Stimulated activated naive CD4-positive, alpha-beta T cell treated with Interleukin-2 at 50 U/mL for 16 hours (primary cell): ENCODE data around the gene GRIA3.

Experiments used
- DNase-seq: peaks from one replicate; lab custom pipeline; 2025; lab: John Stamatoyannopoulos, UW

GRIA3 gene

GRCh38 chrX:123184219-123184865, at the start of gene GRIA3:
GRIA3 (plus strand) TSS chrX:123184278; CDS start chrX:123184536, 258 bp downstream.
- no peak for DNase-seq

- no peak for DNase-seq
Observed at GRCh38 chrX:123138473-123138872, 45.6 kb upstream of the GRIA3 start.

DNA sequence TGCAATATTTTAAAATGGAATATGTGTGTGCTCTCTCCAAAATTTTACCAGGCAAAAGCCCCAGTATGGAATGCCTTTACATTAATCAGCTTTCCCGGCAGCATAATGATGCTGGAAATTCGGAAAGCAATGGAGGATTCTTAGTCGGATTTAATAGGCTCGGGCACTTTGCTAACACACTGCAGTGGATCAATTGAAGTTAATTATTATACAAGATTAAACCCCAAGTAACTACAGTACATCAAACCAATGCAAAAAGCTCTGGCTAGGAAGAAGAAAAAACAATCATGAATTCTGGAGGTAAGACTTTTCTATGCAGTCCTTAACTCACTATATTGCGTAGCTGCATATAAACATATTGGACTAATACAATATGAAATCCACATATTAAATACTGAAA, 43.6 kb upstream of the GRIA3 start:
- no peak for DNase-seq

DNA sequence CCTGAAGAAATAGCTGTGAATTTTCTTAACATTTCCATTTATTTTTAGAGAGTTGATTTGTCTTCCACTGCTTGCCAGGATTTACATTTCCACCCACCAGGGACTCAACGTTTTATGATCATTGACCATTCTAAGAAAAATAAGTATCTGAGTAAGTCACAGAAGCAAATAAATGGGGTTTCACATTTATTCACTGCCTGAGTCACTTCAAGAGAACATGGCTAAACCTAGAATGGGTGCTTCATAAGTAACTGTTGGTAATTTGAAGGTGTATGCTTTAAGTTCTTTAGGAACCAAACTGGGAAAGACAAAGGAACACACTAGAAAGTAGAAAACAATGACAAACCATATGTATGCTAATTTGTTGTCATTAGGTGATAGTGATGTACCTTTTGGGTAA, 43.2 kb upstream of the GRIA3 start:
- no peak for DNase-seq

- no peak for DNase-seq
Observed at GRCh38 chrX:123153846-123154335, 30.2 kb upstream of the GRIA3 start.

DNA sequence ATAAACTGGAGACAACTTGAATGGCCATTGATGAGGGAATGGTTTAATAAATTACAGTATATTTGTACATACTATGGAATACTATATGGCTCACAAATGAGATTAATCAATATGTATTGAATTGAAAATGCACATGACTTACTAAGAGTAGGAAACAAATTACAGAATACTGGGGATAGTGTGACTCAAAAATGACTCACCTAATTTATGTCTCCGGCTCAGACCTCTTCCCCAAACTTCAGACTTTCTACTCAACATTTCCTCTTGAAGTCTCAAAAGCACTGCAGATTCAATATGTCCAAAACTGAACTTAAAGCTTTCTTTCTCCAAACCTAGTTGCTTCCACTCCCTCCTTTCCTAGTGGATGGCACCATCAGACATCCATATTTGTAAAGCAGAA, 28.8 kb upstream of the GRIA3 start:
- no peak for DNase-seq

DNA sequence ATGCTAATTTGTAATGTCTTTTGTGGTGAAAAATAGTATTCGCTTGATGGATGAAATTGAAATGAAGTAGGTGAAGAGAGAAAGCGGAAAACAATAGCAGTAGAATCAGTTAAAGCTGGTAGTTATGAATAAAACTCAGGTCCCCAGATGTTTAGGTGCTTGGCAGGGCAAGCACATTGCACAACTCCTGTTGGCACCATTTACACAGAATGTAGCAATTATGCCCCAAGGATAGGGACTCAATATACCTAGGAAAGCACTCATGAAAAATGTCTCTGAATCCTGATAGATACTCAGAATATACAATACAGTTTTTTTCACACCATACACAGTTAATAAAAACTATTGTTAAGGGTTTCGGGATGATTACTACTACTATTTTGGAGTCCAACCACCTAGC, 26.5 kb upstream of the GRIA3 start:
- DNase-seq, result no peak

GRCh38 chrX:123159403-123159802, 24.7 kb upstream of the GRIA3 start:
- no peak for DNase-seq

DNA sequence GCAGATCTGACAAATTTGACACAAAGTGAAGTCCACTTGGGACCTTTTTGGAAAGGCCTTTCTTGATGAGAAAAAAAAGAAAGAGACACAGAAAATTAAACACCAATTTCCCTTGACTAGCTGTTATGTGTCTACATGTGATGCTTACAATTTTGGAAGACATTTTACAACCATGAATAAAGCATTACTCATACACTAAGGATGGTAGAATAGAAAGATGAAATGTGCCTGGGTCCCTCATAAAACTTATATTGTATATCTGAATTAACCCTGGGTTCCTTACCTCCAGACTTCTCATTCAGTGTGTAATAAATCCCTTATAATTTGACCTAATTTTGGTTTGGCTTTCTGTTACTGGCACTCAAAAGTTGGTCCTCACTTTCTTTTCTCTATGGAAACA, 16.5 kb upstream of the GRIA3 start:
- DNase-seq, result no peak

- no peak for DNase-seq
Observed at GRCh38 chrX:123169247-123169901, 14.7 kb upstream of the GRIA3 start.

DNA sequence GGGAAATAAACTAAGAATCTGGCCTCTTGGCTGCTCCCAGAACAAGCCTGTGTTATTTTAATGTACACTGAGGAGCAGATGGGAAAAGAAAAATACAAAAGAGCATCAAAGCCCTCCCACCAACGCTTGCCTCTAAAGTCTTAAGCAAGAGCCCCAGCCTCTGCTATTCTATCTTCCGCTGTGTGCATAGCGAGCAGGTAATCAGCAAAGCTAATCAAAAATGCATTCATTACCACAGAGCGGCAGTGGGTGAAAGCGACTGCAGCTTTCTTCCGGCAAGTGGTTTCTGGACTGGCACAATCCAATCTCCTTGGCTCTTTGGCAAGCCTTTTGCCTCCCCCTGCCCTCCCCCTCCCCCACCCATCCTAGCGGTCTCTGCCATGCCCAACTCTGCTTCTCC, 13.5 kb upstream of the GRIA3 start:
- no peak for DNase-seq

- no peak for DNase-seq
Observed at GRCh38 chrX:123171781-123172180, 12.3 kb upstream of the GRIA3 start.

DNA sequence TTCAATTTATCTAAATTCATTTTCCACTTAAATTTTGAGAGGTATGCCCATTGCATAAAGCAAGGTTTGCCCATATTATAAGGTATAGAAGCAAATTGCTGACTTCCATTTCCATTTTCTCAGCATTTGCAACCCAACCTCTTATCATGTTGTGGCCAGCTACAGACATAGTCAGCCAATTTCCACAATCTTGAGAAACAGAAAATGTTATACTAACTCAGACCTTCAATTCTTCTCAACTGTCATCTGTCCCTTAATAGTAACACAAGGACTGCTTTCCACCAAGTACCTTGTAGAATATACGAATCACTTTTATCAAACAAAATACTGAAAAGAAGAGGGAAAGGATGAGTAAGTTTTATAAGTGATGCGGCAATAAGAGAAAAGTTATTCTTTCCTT, 11.2 kb upstream of the GRIA3 start:
- DNase-seq, result no peak

GRCh38 chrX:123173833-123174232, 10.2 kb upstream of the GRIA3 start:
- no peak for DNase-seq

DNA sequence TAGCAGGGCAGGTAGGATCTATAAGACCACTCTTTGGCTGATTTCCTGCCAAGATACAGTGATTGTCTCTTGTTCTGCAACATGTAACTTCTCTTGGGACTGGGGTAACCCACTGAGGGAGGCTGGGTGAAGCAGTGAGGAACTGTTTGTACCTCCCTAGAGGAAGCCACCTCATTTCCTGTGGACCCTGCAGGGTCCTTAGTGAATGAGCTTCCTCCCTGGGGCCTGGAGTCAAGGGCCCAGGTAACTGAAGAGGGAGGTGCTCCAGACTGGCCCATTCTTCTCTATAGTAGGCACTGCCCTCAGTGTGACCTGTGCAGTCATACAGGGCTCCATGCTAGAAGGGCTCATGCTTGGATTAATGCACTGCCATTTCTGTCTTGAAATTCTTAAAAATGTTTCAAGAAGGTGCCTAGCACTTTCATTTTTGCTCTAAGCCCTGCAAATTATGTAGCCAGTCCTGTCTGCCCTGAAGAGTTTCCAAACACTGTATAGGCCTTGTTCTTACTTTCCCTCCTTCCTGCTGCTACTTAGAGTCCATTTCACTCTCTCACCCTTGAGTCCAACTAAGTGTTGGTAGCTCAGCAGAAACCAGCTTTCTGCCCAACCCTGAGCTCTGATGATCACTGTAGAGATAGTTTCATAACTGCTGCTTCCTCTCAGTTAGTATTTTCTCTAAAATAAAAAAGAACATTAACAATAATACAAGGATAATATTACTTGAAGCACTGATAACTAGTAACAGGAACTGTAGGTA, 8.5 kb upstream of the GRIA3 start:
- DNase-seq, result no peak

DNA sequence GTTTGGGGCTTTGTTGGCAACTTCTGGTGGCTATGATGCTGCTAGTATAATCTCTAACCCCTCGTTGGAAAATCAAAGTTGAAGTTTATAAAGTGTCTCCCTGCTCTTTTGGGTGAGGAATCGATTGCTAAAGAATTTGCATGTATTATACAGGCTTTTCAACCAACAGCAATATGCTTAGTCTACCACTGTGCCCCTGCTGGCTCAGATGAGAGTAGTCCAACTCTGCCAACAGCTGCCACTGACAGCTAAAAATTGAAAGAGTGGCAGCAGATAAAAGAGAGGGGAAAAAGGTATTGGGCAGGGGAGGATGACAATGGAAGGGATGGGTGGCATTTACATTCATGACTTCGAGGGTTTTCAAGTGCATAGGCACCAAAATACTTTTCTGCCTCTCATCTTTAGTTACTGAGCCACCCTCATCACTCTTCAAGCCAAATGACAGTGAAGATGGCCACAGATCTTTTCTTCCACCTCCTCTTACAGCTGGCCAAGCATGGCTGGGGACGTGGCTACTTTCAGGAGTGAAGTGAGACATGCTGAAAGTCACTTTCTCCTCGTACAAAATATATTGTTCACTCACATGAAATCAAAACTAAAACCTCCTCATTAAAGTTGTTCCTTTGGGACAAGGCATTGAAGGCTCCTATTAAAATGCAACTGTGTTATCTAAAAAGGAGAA, 2.7 kb upstream of the GRIA3 start:
- no peak for DNase-seq

- DNase-seq, result no peak
Observed at GRCh38 chrX:123184866-123185276, 793 bp downstream of the GRIA3 start.

DNA sequence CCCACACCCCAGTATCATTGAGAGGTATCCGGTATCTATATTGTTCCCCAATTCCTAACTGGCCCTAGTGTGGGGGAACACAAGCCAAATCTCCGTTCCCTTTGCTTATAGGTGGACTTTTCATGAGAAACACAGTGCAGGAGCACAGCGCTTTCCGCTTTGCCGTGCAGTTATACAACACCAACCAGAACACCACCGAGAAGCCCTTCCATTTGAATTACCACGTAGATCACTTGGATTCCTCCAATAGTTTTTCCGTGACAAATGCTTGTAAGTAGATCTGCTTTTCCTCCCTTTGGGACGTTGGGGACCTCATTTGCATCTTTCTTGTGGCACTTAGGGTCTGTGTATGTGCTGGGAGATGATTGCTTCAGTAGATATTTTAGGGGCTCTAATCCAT, 1.6 kb downstream of the GRIA3 start:
- DNase-seq, result no peak

DNA sequence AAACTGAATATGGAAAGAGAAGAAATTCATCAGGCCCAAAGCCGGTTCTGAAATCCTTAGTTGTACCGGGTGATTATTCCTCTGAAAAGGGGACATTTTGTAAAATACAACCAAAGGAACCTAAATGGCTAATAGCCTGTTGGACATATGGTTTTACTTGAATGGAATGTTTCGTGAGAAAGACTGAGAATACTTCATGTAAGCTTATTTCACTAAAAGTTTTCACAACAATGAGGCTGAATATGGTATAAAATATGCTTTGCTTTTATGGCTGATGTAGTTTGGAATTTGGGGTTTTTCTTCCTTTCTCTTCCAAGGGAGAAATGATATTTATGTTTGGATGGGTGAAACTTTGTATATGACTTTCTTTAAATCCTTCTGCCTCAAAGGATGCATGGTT, 2.7 kb downstream of the GRIA3 start:
- no peak for DNase-seq

GRCh38 chrX:123188081-123188480, 4.0 kb downstream of the GRIA3 start:
- DNase-seq, result no peak

DNA sequence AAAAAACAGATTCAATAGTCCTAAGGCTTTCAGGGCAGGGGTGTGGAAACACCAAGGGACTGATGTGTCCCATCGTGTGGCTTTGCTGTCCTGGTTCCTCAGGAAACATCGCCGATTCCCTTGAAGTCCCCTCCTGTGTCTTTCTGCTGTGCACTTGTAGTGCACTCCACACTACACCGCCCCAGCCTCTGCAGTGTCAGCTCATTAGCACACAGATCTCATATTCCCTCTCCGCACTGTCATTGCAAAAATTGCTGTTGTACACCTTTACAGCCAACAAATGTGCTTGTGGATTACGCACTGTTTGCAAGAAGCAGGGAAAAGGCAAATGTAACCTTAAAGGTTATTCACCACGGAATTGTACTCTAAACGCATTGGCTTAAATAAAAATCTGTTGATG, 5.3 kb downstream of the GRIA3 start:
- no peak for DNase-seq

DNA sequence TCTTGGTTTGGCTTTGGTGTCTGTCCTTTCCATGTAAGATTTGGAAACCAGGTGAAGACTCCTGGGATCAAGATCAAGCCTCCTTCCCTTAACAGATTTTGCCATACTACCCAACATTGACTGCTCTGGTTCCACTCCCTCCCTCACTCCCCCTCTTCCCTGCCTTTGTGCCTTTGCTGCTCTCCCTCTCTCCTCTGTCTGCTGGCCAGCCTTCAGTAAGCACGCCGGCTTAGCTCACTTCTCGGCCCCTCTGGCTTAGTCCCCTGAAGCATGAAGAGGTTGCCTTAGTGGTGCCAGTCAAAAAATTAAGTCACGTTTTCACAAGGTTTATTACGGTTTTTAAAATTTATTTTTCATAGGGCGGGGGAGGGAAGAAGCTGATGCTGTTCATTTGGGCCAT, 6.0 kb downstream of the GRIA3 start:
- DNase-seq, result no peak

DNA sequence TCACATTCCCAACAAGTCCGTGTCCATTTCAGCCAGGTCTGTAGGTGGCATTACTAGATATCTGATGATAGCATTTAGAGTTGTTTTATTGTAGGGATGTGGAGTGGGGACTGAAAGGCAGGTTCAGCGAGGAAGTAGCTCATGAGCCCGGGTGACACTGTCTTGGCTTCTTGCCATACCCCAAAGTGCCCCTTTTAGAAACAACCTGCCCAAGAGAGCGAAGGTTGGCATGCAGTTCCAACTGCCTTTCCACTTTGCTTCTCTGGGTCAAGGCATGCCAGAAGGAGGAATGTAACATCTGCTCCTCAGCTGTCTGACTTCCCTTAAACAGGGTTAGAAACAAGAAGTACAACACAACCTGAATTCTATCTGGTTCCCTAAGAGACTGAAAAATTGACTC, 9.0 kb downstream of the GRIA3 start:
- no peak for DNase-seq
